ENCODE measurements around the gene ZNF516. TPM values are rescaled to one million over a fixed set of nuclear protein-coding genes. Genes with fewer than 3 reads are reported as not detected.

Gene ZNF516
- total and polyA plus RNA-seq, 2 of the 4 experiments (the other 2 are of a cell fraction), result 7.9 to 16.9 TPM

GRCh38 chr18:76525911-76526310 lies 30.9 kb upstream of the ZNF516 start:
- H3K9ac ChIP-seq (ENCODE audit: low read depth, low read length), result no peak overlapping the region
- ATAC-seq (ENCODE audit: low read depth) (no peak), DNase-seq (no peak)
- no peak overlapping the region for H2BK20ac ChIP-seq (ENCODE audit: low read depth, low read length)
- H3K56ac ChIP-seq (ENCODE audit: extremely low read depth, insufficient read depth, low read length), result no peak overlapping the region
- no peaks in the 10 kb centered on the region for H4K20me1 ChIP-seq (ENCODE audit: insufficient read depth, low read length)
- no peak overlapping the region for H2AFZ ChIP-seq (replicated peaks; ENCODE audit: low read length, poor library complexity)
- no peak overlapping the region for H2BK120ac ChIP-seq (ENCODE audit: low read depth, low read length)
- no peak overlapping the region for H2BK15ac ChIP-seq (ENCODE audit: low read depth, low read length)
- H3K9me1 ChIP-seq (ENCODE audit: insufficient read depth, low read length), result no peaks in the 10 kb centered on the region
- CTCF ChIA-PET, result no interaction called here
- peaks cover 5% of the 10 kb centered on the region; the same call in 1 of the 2 replicates for H3K4me1 ChIP-seq (ENCODE audit: control insufficient read depth, insufficient read depth, low read length)
- dilution Hi-C loops (cut with HindIII; ENCODE audit: low sequenced_read_pairs, unreplicated experiment), result no loop called here
- no peaks in the 10 kb centered on the region for H3K9me3 ChIP-seq (ENCODE audit: control insufficient read depth, insufficient read depth, low read length)
- no CpG with 5 or more reads among the region's 3 CpGs for WGBS, 2 experiments (ENCODE audit: extremely low coverage in 2 of 2, insufficient read length in 1 of 2)
- no peak overlapping the region for H4K5ac ChIP-seq (ENCODE audit: low read depth, low read length)
- in situ Hi-C loops (cut with MboI; ENCODE audit: low sequenced_read_pairs), result no loop called here
- H3K36me3 ChIP-seq (ENCODE audit: control insufficient read depth, insufficient read depth, low read length), result no peaks in the 10 kb centered on the region
- BruUV-seq (replicated peaks), result no TSS peak
- H3K79me1 ChIP-seq (ENCODE audit: low read depth in 1 of 2, low read length in 2 of 2), result no peaks in the 10 kb centered on the region
- H3K27ac ChIP-seq (ENCODE audit: insufficient read depth, low read length), result no peak overlapping the region
- no peak overlapping the region for H2AK5ac ChIP-seq (ENCODE audit: low read depth, low read length)
- H3K4me3 ChIP-seq (ENCODE audit: insufficient read depth, low read depth, low read length), result no peak overlapping the region
- no peak overlapping the region for H2BK5ac ChIP-seq (ENCODE audit: low read depth, low read length, poor library complexity, severe bottlenecking)
- no peak overlapping the region; a peak in 1 of 4 replicates for H4K8ac ChIP-seq (ENCODE audit: low read depth in 2 of 2, low read length in 2 of 2)
- no peak overlapping the region for H3K4me2 ChIP-seq (ENCODE audit: low read depth, low read length)
- no peak overlapping the region for H3K23ac ChIP-seq (ENCODE audit: low read depth, low read length)
- TF ChIP-seq RCOR1 (IDR thresholded peaks at IDR 0.05; ENCODE audit: insufficient replicate concordance, low read length) (no peak), RAD21 (IDR thresholded peaks at IDR 0.05; ENCODE audit: low read length) (no peak), POLR2A (IDR thresholded peaks at IDR 0.05; ENCODE audit: low read depth, low read length) (no peak), MAFK (IDR thresholded peaks at IDR 0.05; ENCODE audit: low read depth, low read length) (no peak), CTCF (conservative IDR thresholded peaks at IDR 0.05; ENCODE audit: low read depth, low read length) (no peak), CEBPB (IDR thresholded peaks at IDR 0.05; ENCODE audit: low read depth, low read length) (no peak), RFX5 (IDR thresholded peaks at IDR 0.05; ENCODE audit: low read depth, low read length) (no peak), USF2 (IDR thresholded peaks at IDR 0.05; ENCODE audit: low read depth, low read length) (no peak), MAZ (IDR thresholded peaks at IDR 0.05; ENCODE audit: borderline replicate concordance, low read depth, low read length) (no peak), ELK1 (IDR thresholded peaks at IDR 0.05; ENCODE audit: borderline replicate concordance, low read depth, low read length) (no peak), NFE2L2 (IDR thresholded peaks at IDR 0.05; ENCODE audit: low read depth, low read length) (no peak), FOS (IDR thresholded peaks at IDR 0.05; ENCODE audit: low read depth, low read length) (no peak), SMC3 (IDR thresholded peaks at IDR 0.05; ENCODE audit: low read depth, low read length) (no peak), MXI1 (IDR thresholded peaks at IDR 0.05; ENCODE audit: borderline replicate concordance, low read depth, low read length) (no peak), BHLHE40 (IDR thresholded peaks at IDR 0.05; ENCODE audit: low read depth, low read length) (no peak), CHD1 (IDR thresholded peaks at IDR 0.05; ENCODE audit: low read depth, low read length) (no peak)
- no peak overlapping the region for H4K91ac ChIP-seq (ENCODE audit: insufficient read depth, low read depth, low read length)
- H3K4ac ChIP-seq (ENCODE audit: low read depth, low read length), result no peak overlapping the region
- H3K14ac ChIP-seq (replicated peaks; ENCODE audit: low read depth, low read length), result no peak overlapping the region
- no peaks in the 10 kb centered on the region for H3K27me3 ChIP-seq (ENCODE audit: control insufficient read depth, insufficient read depth, low read length)
- no peak overlapping the region for H2AK9ac ChIP-seq (replicated peaks; ENCODE audit: low read depth, low read length, poor library complexity)
- POLR2A ChIA-PET (ENCODE audit: unreplicated experiment), result no interaction called here
- no peak overlapping the region for H3K18ac ChIP-seq (ENCODE audit: low read depth, low read length)
- intact Hi-C loops (cut with micrococcal nuclease), result no loop called here
